ENCODE data around the gene PIK3CD.
"Not testable (repeated sequence)": the region's sequence is repeated elsewhere in the genome, so short reads cannot be mapped to it uniquely, and the experiment has no call there.

PIK3CD gene

GRCh38 chr1:9690440-9691107, 39.0 kb downstream of the PIK3CD start:
- no peak for DNase-seq

GRCh38 chr1:9691108-9691445, 39.5 kb downstream of the PIK3CD start:
- no peak for DNase-seq

- no peak for DNase-seq
Measured at GRCh38 chr1:9691691-9692090, 40.2 kb downstream of the PIK3CD start.

GRCh38 chr1:9696793-9697192, 45.3 kb downstream of the PIK3CD start:
- no peak for DNase-seq

GRCh38 chr1:9699361-9699760, 47.8 kb downstream of the PIK3CD start:
- DNase-seq, result no peak

- no peak for DNase-seq
Measured at GRCh38 chr1:9700340-9700739, 48.8 kb downstream of the PIK3CD start.

GRCh38 chr1:9701665-9702064, 50.1 kb downstream of the PIK3CD start:
- no peak for DNase-seq

GRCh38 chr1:9703165-9703509, 51.6 kb downstream of the PIK3CD start:
- no peak for DNase-seq

GRCh38 chr1:9703681-9704080, 52.1 kb downstream of the PIK3CD start:
- no peak for DNase-seq

- DNase-seq, result no peak
Measured at GRCh38 chr1:9705337-9706093, 54.0 kb downstream of the PIK3CD start.

- no peak for DNase-seq
Measured at GRCh38 chr1:9706178-9706577, 54.6 kb downstream of the PIK3CD start.

GRCh38 chr1:9710037-9710436, 58.5 kb downstream of the PIK3CD start:
- DNase-seq, result no peak

- DNase-seq, result no peak
Measured at GRCh38 chr1:9711466-9712020, 60.0 kb downstream of the PIK3CD start.

GRCh38 chr1:9712767-9713166, 61.2 kb downstream of the PIK3CD start:
- not testable (repeated sequence) for DNase-seq

- DNase-seq, result no peak
Measured at GRCh38 chr1:9714257-9714718, 62.8 kb downstream of the PIK3CD start.

GRCh38 chr1:9715536-9716226, 64.2 kb downstream of the PIK3CD start:
- DNase-seq, result peak in 1 of 2 donors; percentile 27

GRCh38 chr1:9716404-9717192, 65.1 kb downstream of the PIK3CD start:
- peak; percentile 16 to 25 for DNase-seq

GRCh38 chr1:9717193-9718005, 65.9 kb downstream of the PIK3CD start:
- peak; percentile 72 for DNase-seq

GRCh38 chr1:9718006-9718680, 66.6 kb downstream of the PIK3CD start:
- no peak for DNase-seq

GRCh38 chr1:9719978-9720722, 68.6 kb downstream of the PIK3CD start:
- no peak for DNase-seq
